Nephron progenitor cell (in vitro differentiated cells): ENCODE results near the gene FAM131C.
A peak's percentile ranks its signal among the peaks of the same experiment; 100 is the strongest.

Experiments used
- DNase-seq: peaks from one replicate; pipeline ENCODE4 v3.0.0; 2021
- H3K27ac Mint-ChIP-seq: 2 replicates; pipeline ENCODE4 v1.8.0; 2021; ENCODE audit warnings: mild to moderate bottlenecking, moderate library complexity, mixed read lengths
- H3K27me3 Mint-ChIP-seq: 2 replicates; pipeline ENCODE4 v1.8.0; 2021; ENCODE audit warnings: mild to moderate bottlenecking, low read depth, mixed read lengths; ENCODE audit not compliant: poor library complexity
- H3K36me3 Mint-ChIP-seq: 2 replicates; pipeline ENCODE4 v1.8.0; 2021; ENCODE audit warnings: low read depth, mixed read lengths
- H3K4me1 Mint-ChIP-seq: 2 replicates; pipeline ENCODE4 v1.8.0; 2021; ENCODE audit warnings: mixed read lengths
- H3K4me3 Mint-ChIP-seq: 2 replicates; pipeline ENCODE4 v1.8.0; 2021; ENCODE audit warnings: mild to moderate bottlenecking, moderate library complexity, mixed read lengths
- H3K9me3 Mint-ChIP-seq: 2 replicates; pipeline ENCODE4 v1.8.0; 2021; ENCODE audit warnings: mild to moderate bottlenecking, moderate library complexity, mixed read lengths
- CTCF ChIP-seq: fragments of 200-600 bp; sonication (generic); IDR thresholded peaks from 2 replicates; pipeline ENCODE4 v1.5.0; 2021; ENCODE audit warnings: antibody characterized with exemption

The FAM131C gene

GRCh38 chr1:16015491-16015890, 58.0 kb downstream of the FAM131C start:
- no peak overlapping the region for H3K4me3 Mint-ChIP-seq
- H3K4me1 Mint-ChIP-seq = peaks cover 56% of the 10 kb centered on the region

GRCh38 chr1:16014509-16015482, 58.7 kb downstream of the FAM131C start:
- H3K4me3 Mint-ChIP-seq = peak overlapping the region; percentile 22
- H3K4me1 Mint-ChIP-seq = peaks cover 51% of the 10 kb centered on the region
- H3K27me3 Mint-ChIP-seq = peaks cover 20% of the 10 kb centered on the region
- H3K27ac Mint-ChIP-seq = peak overlapping the region; percentile 70
- no peak for TF ChIP-seq CTCF
- no peaks in the 10 kb centered on the region for H3K9me3 Mint-ChIP-seq
- H3K36me3 Mint-ChIP-seq = no peaks in the 10 kb centered on the region
- peak; percentile 48 for DNase-seq

More at GRCh38 chr1:16015491-16015890, 58.0 kb downstream of the FAM131C start:
- Mint-ChIP-seq H3K36me3 (no peaks in the 10 kb centered on the region), H3K27me3 (peaks cover 26% of the 10 kb centered on the region), H3K9me3 (no peaks in the 10 kb centered on the region), H3K27ac (no peak overlapping the region)
- TF ChIP-seq CTCF = no peak
- DNase-seq = no peak

GRCh38 chr1:16013908-16014258, 59.6 kb downstream of the FAM131C start:
- Mint-ChIP-seq H3K36me3 (no peaks in the 10 kb centered on the region), H3K27me3 (peaks cover 16% of the 10 kb centered on the region), H3K27ac (no peak overlapping the region), H3K9me3 (no peaks in the 10 kb centered on the region), H3K4me1 (peaks cover 42% of the 10 kb centered on the region), H3K4me3 (peak overlapping the region; percentile 30)
- DNase-seq = no peak
- no peak for TF ChIP-seq CTCF

- peak; percentile 62 for DNase-seq
- Mint-ChIP-seq H3K27ac (no peak overlapping the region), H3K9me3 (no peaks in the 10 kb centered on the region), H3K4me3 (peak overlapping the region; percentile 30), H3K36me3 (no peaks in the 10 kb centered on the region), H3K27me3 (peaks cover 18% of the 10 kb centered on the region), H3K4me1 (peaks cover 37% of the 10 kb centered on the region)
- TF ChIP-seq CTCF = no peak
Observed at GRCh38 chr1:16013220-16013907, 60.1 kb downstream of the FAM131C start.

- Mint-ChIP-seq H3K9me3 (no peaks in the 10 kb centered on the region), H3K4me3 (no peak overlapping the region), H3K27me3 (peaks cover 21% of the 10 kb centered on the region), H3K27ac (no peak overlapping the region), H3K4me1 (peaks cover 30% of the 10 kb centered on the region), H3K36me3 (no peaks in the 10 kb centered on the region)
- DNase-seq = peak; percentile 66
- no peak for TF ChIP-seq CTCF
Observed at GRCh38 chr1:16012590-16013219, 60.7 kb downstream of the FAM131C start.
